NCI-H748 (cell line): ENCODE measurements around the gene CXXC5.
A peak's percentile ranks its signal among the peaks of the same experiment; 100 is the strongest.

Source experiments
- DNase-seq: peaks from one replicate; lab custom pipeline; 2025; ENCODE audit not compliant: unreplicated experiment; lab: John Stamatoyannopoulos, UW

Gene CXXC5

GRCh38 chr5:139690803-139691629, 42.9 kb downstream of the CXXC5 start:
- DNase-seq = no peak

DNA sequence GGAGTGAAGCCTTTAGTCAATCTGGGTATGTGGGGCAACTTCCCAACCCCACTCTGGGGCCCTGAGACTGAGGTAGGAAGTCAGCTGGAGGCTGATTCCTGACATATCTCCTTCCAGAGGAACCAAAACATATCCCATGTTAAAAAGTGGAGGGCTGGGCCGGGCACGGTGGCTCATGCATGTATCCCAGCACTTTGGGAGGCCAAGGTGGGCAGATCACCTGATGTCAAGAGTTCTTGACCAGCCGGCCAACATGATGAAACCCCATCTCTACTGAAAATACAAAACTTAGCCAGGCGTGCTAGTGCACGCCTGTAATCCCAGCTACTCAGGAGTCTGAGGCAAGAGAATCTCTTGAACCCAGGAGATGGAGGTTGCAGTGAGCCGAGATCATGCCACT, 44.0 kb downstream of the CXXC5 start:
- no peak for DNase-seq

DNA sequence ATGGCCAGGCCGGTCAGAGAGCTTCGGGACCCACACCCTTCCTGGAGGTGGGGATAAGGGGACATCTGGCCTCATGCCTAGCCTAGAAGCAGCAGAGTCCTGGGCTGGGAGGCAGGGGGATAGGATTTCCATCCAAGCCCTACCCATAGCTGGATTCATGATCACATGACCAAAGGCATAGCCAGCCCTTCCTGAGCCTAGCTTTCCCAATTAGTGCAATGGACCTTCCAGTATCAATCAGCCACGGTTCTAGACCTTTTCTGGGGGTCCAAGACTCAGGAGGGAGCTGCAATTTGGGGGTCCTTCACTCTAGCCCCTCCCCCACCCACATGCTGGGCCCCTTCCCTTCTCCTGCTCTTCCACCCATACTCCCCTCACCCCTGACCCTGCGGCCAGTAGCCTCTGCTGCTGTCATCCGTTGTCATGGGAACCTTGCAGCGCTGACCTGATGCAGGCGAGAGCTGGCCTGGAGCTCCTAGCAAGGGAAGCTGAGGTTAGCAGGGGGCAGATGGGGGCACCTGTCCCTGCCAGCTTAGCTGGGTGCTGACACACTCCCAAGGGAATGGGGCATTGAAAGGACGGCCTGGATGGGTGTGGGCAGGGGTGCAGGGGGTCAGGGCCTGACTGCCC, 44.6 kb downstream of the CXXC5 start:
- no peak for DNase-seq

GRCh38 chr5:139693676-139694364, 45.7 kb downstream of the CXXC5 start:
- DNase-seq = no peak

DNA sequence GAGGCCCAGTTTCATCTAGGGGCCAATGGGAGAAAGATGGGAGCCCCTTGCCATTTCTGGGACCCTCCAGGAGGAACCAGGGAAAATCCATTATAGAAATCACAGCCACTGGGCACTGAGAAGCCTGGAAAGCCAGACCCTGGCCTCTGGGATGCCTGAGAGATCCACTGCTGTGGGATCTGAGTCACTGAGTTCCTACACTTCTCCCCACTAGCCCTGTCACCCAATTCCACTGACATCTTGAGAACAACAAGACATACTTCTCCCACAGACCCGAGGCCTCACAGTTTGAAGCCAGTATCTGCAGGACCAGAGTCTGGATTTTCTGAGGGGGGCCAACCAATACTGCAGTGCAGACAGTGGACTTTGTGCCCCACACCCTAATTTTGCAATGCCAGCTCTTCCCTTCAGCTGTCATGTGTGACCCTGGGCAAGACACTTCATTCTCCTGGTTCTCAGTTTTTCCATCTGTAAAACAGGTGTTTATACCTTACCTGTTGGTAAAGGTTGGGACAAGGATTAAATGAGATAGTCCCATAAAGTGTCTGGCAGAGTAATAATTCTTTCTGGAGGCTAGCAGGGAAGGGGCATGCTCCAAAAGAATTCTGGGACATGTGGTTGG, 46.5 kb downstream of the CXXC5 start:
- no peak for DNase-seq

DNA sequence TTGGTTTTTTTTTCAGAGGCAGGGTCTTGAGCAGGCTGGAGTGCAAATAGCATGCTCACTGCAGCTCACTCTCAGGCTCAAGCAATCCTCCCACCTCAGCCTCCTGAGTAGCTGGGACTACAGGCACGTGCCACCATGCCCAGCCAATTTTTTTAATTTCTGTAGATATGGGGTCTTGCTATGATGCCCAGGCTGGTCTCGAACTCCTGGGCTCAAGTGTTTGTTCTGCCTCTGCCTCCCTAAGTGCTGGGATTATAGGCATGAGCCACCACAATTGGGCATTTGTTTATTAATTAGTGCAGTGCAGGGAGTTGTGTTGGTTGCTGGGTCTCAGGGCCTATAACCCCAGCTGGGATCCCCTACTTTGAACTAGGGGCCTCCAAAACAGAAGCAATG, 47.0 kb downstream of the CXXC5 start:
- DNase-seq = no peak

DNA sequence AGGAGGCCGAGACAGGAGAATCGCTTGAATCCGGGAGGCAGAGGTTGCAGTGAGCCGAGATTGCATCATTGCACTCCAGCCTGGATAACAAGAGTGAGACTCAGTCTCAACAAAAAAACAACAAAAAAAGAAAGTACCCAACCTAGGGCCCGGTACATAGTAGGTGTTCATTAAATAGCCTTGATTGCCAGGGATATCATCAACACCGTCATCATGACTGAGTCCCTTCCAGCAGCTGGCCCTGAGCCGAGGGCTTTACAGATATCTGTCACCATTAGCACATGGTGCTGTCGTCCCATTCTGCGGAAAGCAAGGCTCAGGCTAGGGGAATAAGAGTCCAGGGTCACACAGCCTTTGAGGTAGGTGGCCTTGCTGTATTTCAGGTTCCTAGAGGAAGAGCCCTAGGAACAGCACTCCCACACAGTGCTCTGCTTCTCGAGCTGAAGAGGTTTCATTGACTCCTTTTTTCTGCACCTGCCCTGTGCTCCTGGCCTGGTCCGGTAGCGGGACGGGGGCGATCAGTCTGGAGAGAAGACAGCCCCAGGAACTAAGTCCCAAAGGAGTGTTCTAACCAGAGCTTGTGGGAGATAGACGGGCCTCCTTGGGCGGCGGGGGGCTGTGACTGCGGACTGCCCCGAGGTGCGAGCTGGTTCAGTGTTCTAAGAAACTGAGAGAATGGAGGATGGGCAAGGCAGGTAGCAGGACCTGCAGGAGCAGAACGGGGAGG, 48.2 kb downstream of the CXXC5 start:
- DNase-seq = no peak

DNA sequence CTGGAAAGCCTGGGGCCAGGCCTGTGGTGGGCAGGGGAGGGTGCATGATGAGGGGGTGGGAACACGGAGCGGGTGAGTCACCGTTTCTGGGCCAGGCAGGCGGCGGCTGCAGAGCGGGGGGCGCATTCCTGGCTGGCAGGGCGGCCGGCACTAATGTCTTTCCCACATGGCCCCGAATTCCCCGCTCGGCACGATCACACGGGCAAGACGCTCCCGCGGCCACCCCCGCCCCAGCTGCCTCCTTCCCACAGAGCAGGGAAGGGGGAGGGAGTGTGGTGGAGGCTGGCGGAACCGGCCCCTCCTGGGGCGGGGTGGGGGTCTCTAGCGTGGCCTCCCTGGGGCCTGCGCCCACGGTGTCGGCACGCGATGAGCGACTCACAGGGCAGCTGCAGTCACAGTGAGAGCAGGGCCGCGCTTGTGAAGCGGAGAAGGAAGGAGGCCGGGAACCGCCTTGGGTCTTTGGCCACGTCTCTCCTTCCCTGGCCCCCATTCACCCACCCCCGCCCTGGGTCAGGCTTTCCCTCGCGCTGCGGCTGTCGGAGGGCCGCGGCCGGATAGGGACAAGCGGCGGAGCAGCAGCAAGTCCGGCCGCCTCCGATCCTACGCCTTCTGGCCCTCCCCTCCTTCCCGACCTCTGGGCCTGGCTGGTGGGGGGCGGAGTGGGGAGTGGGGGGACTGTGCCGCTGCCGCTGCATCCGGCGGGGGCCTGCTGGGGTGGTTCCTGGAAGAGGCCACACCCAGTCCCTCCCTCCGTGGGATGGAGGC, 48.9 kb downstream of the CXXC5 start:
- no peak for DNase-seq

DNA sequence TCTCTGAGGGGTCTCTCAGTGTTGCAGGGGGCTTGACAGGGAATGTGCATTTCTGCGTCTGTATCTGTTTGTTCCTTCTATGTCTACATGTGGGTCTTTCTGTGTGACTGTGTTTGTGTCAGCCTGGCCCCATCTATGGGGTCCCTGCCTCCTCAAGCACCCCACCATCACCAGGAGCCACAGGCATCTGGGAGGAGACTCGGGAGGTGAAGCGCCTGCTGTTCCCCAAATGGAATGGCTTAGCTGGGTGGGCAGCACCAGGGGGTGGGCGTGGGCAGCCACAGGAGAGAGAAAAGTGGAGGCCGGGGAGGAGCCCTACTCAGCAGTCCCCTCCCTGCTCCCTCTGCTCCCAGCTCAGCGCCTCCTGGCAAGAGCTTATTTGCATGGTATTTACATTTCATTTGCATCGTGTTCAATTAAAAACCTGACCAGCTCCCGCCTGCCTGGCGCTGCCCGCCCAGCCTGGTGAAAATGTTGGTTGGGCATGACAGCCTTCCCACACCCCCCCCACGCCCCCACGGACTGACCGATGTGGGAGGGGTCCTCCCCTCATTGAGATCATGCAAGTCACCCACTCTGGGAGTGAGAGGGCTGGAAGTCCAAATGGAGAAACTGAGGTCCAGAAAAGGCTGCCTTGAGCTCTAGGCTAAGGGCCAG, 50.5 kb downstream of the CXXC5 start:
- peak; percentile 82 for DNase-seq

- DNase-seq = no peak
These were observed 51.2 kb downstream of the CXXC5 start for GRCh38 chr5:139699351-139699750.

- no peak for DNase-seq
These were observed 52.5 kb downstream of the CXXC5 start for GRCh38 chr5:139700711-139701055.

- no peak for DNase-seq
These were observed 53.0 kb downstream of the CXXC5 start for GRCh38 chr5:139701056-139701741.

DNA sequence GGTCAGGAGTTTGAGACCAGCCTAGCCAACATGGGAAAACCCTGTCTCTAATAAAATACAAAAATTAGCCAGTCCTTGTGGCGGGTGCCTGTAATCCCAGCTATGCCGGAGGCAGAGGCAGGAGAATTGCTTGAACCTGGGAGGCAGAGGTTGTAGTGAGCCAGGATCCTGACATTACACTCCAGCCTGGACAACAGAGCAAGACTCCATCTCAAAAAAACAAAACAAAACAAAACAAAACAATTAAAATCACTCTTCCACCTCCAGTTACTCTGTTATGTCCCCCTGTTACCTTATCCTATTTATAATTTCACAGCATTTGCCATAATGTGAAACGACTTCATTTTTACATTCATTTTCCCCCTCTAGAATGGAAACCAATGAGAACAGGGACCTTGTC, 54.4 kb downstream of the CXXC5 start:
- no peak for DNase-seq

DNA sequence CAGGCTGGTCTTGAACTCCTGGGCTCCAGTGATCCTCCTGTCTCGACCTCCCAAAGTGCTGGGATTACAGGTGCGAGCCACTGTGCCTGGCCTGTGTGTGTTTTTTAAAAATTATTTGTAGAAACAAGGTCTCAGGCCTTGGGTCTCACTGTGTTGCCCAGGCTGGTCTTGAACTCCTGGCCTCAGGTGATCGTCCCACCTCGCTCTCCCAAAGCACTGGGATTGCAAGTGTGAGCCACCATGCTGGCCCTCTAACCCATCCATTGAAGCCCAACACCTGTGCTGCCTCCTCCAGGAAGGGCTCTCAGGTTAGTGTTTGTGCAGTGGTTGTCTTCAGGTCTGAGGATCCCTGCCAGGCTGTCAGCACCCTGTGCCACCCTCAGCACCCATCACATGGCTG, 56.6 kb downstream of the CXXC5 start:
- DNase-seq = no peak

GRCh38 chr5:139705191-139705590, 57.0 kb downstream of the CXXC5 start:
- no peak for DNase-seq

GRCh38 chr5:139705655-139706587, 57.8 kb downstream of the CXXC5 start:
- DNase-seq = no peak

DNA sequence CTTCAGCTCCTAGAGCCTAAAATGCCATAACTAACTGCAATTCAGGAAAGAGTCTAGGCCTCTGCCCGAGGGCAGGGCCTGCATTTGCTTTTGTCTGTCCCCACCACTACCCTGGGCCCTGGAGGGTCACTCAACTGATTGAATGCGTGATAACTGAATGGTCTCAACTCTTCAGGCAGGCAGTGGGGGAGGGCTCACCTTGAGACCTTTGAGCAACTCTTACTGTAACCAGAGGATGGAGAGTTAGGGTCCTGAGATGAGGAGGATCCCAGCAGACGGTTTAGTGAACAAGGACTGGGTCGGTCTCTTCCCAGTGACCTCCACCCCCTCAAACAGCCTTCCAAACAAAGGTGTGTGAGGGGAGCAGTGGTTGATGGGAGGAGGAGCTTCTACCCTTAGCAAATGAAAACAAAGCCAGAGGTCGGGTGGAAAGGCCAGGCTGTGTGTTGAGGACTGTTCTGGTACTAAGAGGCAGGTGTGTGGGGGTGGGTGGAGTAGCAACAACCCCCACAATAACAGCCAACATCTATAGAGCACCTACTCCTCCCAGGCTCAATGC, 59.4 kb downstream of the CXXC5 start:
- peak; percentile 21 for DNase-seq

DNA sequence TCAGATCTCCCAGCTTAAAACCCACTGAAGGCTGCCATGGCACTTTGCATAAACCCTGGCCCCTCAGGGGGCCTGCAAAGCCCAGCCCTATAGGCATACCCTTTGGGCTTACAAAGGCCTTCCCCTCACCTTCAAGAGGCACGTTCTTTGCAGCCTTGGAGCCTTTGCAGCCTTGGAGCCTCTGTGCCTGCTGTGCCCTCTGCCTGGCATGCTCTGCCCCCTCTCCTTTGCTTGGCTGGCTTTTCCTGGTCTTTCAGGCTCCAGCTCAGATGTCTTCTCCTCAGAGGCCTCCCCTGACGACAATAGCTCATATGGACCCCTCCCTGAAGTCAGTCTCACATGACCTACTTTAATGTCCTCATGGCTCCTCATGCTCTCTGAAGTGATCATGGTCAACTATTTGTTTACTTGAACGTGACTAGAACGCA, 60.3 kb downstream of the CXXC5 start:
- DNase-seq = no peak
